Endothelial cell of umbilical vein (primary cell): ENCODE measurements around the gene VWA7. TPM values are rescaled to one million over a fixed set of nuclear protein-coding genes. Genes with fewer than 3 reads are reported as not detected.

Experiments
- BruUV-seq: library from RNA; stranded (reverse); fragments of 400-500 nt; replicated peaks from 2 replicates; lab custom pipeline; 2021; lab: Mats Ljungman, UMichigan
- CTCF ChIA-PET: fragments of 300-600, 350-600 bp; sonication (Branson Sonifier 250); formaldehyde crosslinking; loops from one replicate; lab custom pipeline; 2021; ENCODE audit warnings: antibody characterized with exemption, inconsistent platforms; lab: Charles Lee
- POLR2A ChIA-PET: fragments of 300-600, 350-600 bp; sonication (Branson Sonifier 250); formaldehyde crosslinking; loops from one replicate; lab custom pipeline; 2021; ENCODE audit warnings: antibody characterized with exemption, inconsistent platforms; lab: Charles Lee
- DNase-seq: peaks from one replicate; pipeline ENCODE4 v3.0.0-alpha.2; 2011; ENCODE audit warnings: low read depth, low spot score
- FAIRE-seq: peaks from 2 replicates; lab custom pipeline; 2011; peaks lifted over from hg19 to GRCh38; lab: Jason Lieb, UNC
- H2AFZ ChIP-seq: 2 replicates; pipeline ENCODE4 v1.6.0; 2012; ENCODE audit warnings: low read depth, low read length, control low read depth, inconsistent platforms
- H3K27ac ChIP-seq: 2 replicates; pipeline ENCODE4 v1.5.1; 2011; ENCODE audit warnings: low read depth, mild to moderate bottlenecking, control low read depth, low read length, moderate library complexity; ENCODE audit not compliant: insufficient read depth
- H3K27me3 ChIP-seq, 2 experiments: 2 replicates each; pipeline versions ENCODE4 v1.6.0 to v1.6.1; 2011; ENCODE audit warnings: low read length in 2 of 2, mixed read lengths in 1 of 2; ENCODE audit not compliant: control insufficient read depth in 2 of 2, insufficient read depth in 2 of 2
- H3K36me3 ChIP-seq, 2 experiments: 2 replicates in 1 of 2; 3 replicates in 1 of 2; pipeline ENCODE4 v1.5.1; 2011; ENCODE audit warnings: low read length in 2 of 2, mild to moderate bottlenecking in 1 of 2, moderate library complexity in 1 of 2; ENCODE audit not compliant: control insufficient read depth in 2 of 2, insufficient read depth in 2 of 2; ENCODE audit errors: extremely low read depth in 1 of 2
- H3K4me1 ChIP-seq: 3 replicates; pipeline ENCODE4 v1.5.1; 2011; ENCODE audit warnings: mild to moderate bottlenecking, low read length; ENCODE audit not compliant: control insufficient read depth, insufficient read depth; ENCODE audit errors: extremely low read depth
- H3K4me2 ChIP-seq: 2 replicates; pipeline ENCODE4 v1.6.1; 2011; ENCODE audit warnings: low read length, control low read depth, mixed read lengths; ENCODE audit not compliant: insufficient read depth
- H3K4me3 ChIP-seq, 3 experiments: fragments of 200-600 bp in 1 of 3; sonication (generic), shearing (Covaris generic) in 1 of 3; replicated peaks in 1 of 3; 2 replicates each; pipeline ENCODE4 v1.5.1; 2011 to 2016; ENCODE audit warnings: control low read depth in 3 of 3, low read length in 3 of 3, mild to moderate bottlenecking in 2 of 3, inconsistent platforms in 1 of 3, low read depth in 1 of 3, moderate library complexity in 1 of 3; ENCODE audit not compliant: insufficient read depth in 1 of 3
- H3K79me2 ChIP-seq: 2 replicates; pipeline ENCODE4 v1.6.0; 2012; ENCODE audit warnings: low read length, inconsistent platforms; ENCODE audit not compliant: control insufficient read depth, insufficient read depth
- H3K9ac ChIP-seq: replicated peaks from 2 replicates; pipeline ENCODE3; 2011; ENCODE audit warnings: low read length, control low read depth; ENCODE audit not compliant: insufficient read depth; ENCODE audit errors: extremely low read depth
- H3K9me1 ChIP-seq: replicated peaks from 3 replicates; pipeline ENCODE4 v1.6.0; 2011; ENCODE audit warnings: mild to moderate bottlenecking, low read length; ENCODE audit not compliant: control insufficient read depth, insufficient read depth; ENCODE audit errors: extremely low read depth
- H3K9me3 ChIP-seq: replicated peaks from 2 replicates; pipeline ENCODE4 v1.5.1; 2012; ENCODE audit warnings: low read length, inconsistent platforms; ENCODE audit not compliant: control insufficient read depth, insufficient read depth
- H4K20me1 ChIP-seq: replicated peaks from 2 replicates; pipeline ENCODE3; 2011; ENCODE audit warnings: mild to moderate bottlenecking, low read length; ENCODE audit not compliant: control insufficient read depth, insufficient read depth; ENCODE audit errors: extremely low read depth
- CTCF ChIP-seq, 2 donors: IDR thresholded peaks; 1 replicate in 1 of 2; 2 replicates in 1 of 2; pipeline ENCODE4 v1.5.1; 2011; ENCODE audit warnings: low read length in 2 of 2, mild to moderate bottlenecking in 2 of 2, moderate library complexity in 2 of 2, control low read depth in 1 of 2, inconsistent platforms in 1 of 2, low read depth in 1 of 2; ENCODE audit not compliant: insufficient read depth in 1 of 2; ENCODE audit errors: extremely low read depth in 1 of 2
- EZH2 ChIP-seq: IDR thresholded peaks from 2 replicates; pipeline ENCODE4 v1.6.1; 2012; ENCODE audit warnings: borderline replicate concordance, low read depth, mild to moderate bottlenecking, moderate library complexity, low read length, inconsistent platforms; ENCODE audit not compliant: severe bottlenecking
- FOS ChIP-seq: IDR thresholded peaks from 2 replicates; pipeline ENCODE4 v1.6.1; 2011; ENCODE audit warnings: mild to moderate bottlenecking, low read length, moderate library complexity, borderline replicate concordance; ENCODE audit not compliant: insufficient read depth
- GATA2 ChIP-seq: IDR thresholded peaks from 2 replicates; pipeline ENCODE4 v1.7.0; 2011; ENCODE audit warnings: low read depth, mild to moderate bottlenecking, moderate library complexity, mixed read lengths, low read length; ENCODE audit not compliant: insufficient read length, insufficient read depth
- JUN ChIP-seq: IDR thresholded peaks from 2 replicates; pipeline ENCODE4 v1.6.1; 2011; ENCODE audit warnings: borderline replicate concordance, low read depth; ENCODE audit not compliant: insufficient read length, insufficient read depth
- MAX ChIP-seq: IDR thresholded peaks from 2 replicates; pipeline ENCODE4 v1.6.1; 2011; ENCODE audit not compliant: insufficient read depth, insufficient read length
- MYC ChIP-seq: IDR thresholded peaks from one replicate; pipeline ENCODE4 v1.6.1; 2011; ENCODE audit warnings: mild to moderate bottlenecking, low read depth, low read length
- POLR2A ChIP-seq: IDR thresholded peaks from 2 replicates; pipeline ENCODE4 v1.6.1; 2012; ENCODE audit warnings: low read depth, mild to moderate bottlenecking, control low read depth, low read length
- POLR2AphosphoS5 ChIP-seq: IDR thresholded peaks from 2 replicates; pipeline ENCODE4 v1.6.1; 2012; ENCODE audit warnings: low read depth, mild to moderate bottlenecking, control low read depth, low read length, moderate library complexity; ENCODE audit not compliant: insufficient read depth
- dilution Hi-C: fragments of 300-500 bp; cut with MboI; formaldehyde crosslinking; loops from one replicate; pipeline ENCODE4 v1.15.0; 2019; ENCODE audit warnings: low sequenced_read_pairs; ENCODE audit not compliant: extremely low pct_ligation_motif_present
- intact Hi-C: fragments of 100-400 bp; cut with micrococcal nuclease; formaldehyde crosslinking; loops from one replicate; pipeline ENCODE4 v1.10.0; 2022
- polyA plus RNA-seq, 4 experiments: library from polyadenylated mRNA; depleted of rRNA in 3 of 4; stranded (reverse) in 3 of 4; unstranded in 1 of 4; fragments of >200 nt; gene quantifications; 2 replicates each; pipeline versions ENCODE4 v1.2.1 to v1.2.3, GENCODE V29; 2011 to 2012; ENCODE audit warnings: missing spikeins in 1 of 4
- total RNA-seq: library from RNA; stranded (reverse); gene quantifications from 2 replicates; pipeline ENCODE4 v1.2.3, GENCODE V29; 2021

VWA7 gene
- total and polyA plus RNA-seq, 2 donors (not counting 3 experiments of a cell fraction or from before 2014, with no cell fraction given): 0.11 to 0.51 TPM

GRCh38 chr6:31723245-31723979, 53.7 kb downstream of the VWA7 start, which contains the start of gene MPIG6B:
MPIG6B (plus strand) TSS chr6:31723373; CDS start chr6:31723384, 11 bp downstream.
- H3K4me1 ChIP-seq: peaks cover 21% of the 10 kb centered on the region
- H3K4me2 ChIP-seq: no peak within 1 kb of the TSS
- TF ChIP-seq POLR2AphosphoS5 (no peak), JUN (no peak), EZH2 (no peak), GATA2 (no peak), MAX (no peak), FOS (no peak), CTCF (IDR thresholded peaks at IDR 0.05; ENCODE audit: extremely low read depth in 1 of 2, insufficient read depth in 1 of 2, low read depth in 1 of 2, low read length in 2 of 2) (no peak), MYC (no peak), POLR2A (no peak)
- dilution Hi-C loops (no loop called here), intact Hi-C loops (no loop called here)
- H3K9me1 ChIP-seq: no peaks in the 10 kb centered on the region
- H3K79me2 ChIP-seq: no peaks in the 10 kb centered on the region
- DNase-seq (no peak), FAIRE-seq (no peak)
- CTCF ChIA-PET: interaction anchor here (1.0 to 1.8 kb wide), 6 partner anchors 9 to 107 kb away, joined by 3 to 5 read pairs (median 4); no protein-coding TSS in a partner anchor
- H3K27me3 ChIP-seq: peaks cover 0 to 2% of the 10 kb centered on the region in 2 experiments
- H3K27ac ChIP-seq: no peak within 1 kb of the TSS
- H3K9ac ChIP-seq: no peak within 1 kb of the TSS
- no peaks in the 10 kb centered on the region for H3K9me3 ChIP-seq
- POLR2A ChIA-PET: interaction anchor here (0.6 to 2.3 kb wide), 2 partner anchors 9 to 106 kb away, joined by 8 to 10 read pairs; partner anchors contain the start of gene LY6G6D
- H4K20me1 ChIP-seq: no peaks in the 10 kb centered on the region
- BruUV-seq: no TSS peak
- H2AFZ ChIP-seq: no peak within 1 kb of the TSS
- no peak within 1 kb of the TSS for H3K4me3 ChIP-seq
- H3K36me3 ChIP-seq: peaks cover 3 to 16% of the 10 kb centered on the region in 2 experiments
